HG03439 (cell line): Measurements from ENCODE around the gene RGS12.

Source experiments
- ATAC-seq: cut with Tn5 transposase; IDR thresholded peaks from one replicate; pipeline ENCODE4 v1.9.1; 2021; ENCODE audit warnings: mild to moderate bottlenecking, moderate library complexity; ENCODE audit not compliant: unreplicated experiment

The RGS12 gene

DNA sequence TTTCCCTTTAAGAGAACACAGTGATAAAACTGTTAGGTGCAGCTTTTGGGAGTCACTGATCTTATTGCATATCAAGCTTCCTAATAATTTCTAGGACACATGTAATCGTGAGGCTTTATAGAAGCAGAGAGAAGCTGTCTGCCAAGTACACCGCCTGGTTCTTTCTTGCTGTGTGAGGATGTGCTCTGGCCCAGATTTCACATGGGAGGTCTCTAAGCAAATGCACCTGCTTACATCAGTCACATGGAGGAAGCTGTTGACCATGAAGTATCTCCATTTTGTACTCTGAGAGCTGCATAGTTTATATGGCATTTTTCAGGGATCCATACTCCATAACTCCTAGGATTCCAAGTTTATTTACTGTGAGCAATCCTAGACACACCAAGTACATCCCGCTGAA is 37.1 kb downstream of the RGS12 start:
- ATAC-seq: no peak

DNA sequence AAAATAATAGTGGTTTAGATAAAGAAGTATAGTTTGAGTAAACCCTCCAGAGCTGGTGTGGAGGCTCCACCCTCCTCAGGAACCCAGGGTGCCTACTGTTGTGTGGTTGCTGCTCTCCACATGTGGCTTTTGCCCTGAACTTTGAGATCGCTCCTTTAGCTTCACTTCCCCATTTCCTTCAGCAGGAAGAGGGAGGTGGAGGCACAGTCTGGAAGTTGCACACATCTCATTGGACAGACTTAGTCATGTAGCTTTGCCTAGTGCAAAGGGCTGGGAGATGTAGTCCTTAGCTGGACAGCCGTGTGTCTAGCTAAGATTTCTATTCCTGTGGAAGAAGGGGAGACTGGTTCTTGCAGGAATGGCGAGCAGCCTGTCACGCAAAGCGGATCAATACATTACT is 37.9 kb downstream of the RGS12 start:
- no peak for ATAC-seq

DNA sequence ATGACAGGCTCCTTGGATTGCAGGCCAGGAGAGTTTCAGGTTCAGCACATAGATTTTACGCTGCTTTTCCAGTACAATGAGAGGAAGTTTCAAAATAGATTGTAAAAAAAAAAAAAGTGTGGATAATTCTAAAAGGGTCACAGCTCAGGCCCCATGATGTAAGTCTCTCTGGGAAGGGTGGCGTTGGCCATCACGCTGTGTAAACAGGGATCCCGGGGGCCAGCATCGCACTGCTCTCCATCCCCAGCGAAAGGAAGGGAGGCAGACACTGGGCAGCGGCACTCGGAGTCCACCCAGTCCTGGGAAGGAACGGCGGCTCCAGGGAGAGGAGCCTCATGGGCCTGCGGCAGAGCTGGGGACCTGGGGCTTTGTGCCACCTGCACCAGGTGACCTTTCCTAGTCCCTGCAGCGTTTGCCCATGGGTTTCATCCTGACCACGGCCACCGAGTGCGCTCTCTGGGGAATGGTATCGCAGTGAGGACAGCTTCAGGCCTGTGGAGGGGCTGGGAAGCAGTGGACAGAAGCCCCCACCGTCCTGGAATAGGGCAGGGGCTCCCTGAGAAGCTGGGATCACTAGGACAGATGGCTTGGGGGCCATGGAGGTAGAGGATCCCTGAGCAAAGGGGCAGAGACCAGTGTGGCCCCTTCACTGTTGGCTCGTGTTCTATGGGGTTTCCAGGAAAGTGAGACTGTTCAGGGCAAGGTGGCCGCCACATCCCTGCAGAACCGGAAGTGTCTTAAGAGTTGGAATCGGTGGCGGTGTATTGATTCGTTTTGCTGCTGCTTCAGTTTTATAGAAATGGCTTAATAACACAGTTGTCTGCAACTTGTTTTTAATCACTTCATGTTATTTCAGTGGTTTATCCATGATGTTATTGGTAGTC is 38.9 kb downstream of the RGS12 start:
- ATAC-seq: no peak

DNA sequence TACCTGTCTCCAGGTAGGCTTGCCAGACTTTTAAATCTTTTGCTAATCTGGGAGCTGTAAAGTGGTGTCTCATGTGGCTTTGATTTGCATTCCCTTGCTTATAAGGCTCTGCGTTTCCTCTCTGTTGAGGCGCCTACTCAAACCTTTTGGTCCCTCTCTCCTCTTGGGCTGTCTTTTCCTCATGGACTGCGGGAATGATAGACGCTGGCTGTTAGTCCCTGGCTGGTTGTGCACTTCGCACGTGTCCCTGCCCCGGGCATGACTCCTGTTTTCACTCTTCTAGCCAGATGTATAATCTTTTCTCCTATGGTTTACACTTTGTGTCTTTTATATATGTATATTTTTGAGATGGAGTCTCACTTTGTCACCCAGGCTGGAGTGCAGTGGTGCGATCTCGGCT is 39.7 kb downstream of the RGS12 start:
- ATAC-seq: no peak

DNA sequence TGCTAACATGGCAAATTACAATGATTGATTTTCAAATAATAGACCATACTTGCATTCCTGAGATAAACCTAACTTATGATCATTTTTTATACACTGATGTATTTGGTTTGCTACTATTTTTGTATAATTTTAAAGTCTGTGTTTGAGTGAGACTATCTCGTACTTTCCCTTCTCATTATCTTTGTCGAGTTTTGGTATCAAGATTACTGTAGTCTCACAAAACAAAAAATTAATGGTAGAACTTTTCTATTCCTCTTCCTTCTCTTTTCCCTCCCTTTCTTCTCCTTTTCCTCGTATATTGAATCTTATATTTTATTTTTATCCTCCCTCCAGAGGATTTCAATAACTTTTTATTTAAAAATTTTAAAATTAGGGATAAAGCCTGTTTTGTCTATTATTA is 41.5 kb downstream of the RGS12 start:
- no peak for ATAC-seq

DNA sequence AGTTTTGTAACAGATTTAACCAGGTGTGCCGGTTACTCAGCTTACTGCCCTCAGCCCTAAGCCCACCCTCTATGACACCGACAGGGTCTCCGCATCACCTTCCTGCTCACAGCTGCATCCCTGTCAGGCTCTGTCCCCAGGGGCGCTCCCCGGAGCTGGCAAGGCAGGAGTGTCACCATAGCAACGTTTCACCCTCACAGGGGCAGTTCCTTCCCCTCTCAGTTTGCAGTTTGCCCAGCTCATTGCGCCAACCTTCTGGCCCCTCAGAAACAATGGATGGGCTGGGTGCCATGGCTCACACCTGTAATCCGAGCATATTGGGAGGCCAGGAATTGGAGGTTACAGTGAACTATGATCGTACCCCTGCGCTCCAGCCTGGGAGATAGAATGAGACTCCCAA is 42.6 kb downstream of the RGS12 start:
- ATAC-seq: no peak

DNA sequence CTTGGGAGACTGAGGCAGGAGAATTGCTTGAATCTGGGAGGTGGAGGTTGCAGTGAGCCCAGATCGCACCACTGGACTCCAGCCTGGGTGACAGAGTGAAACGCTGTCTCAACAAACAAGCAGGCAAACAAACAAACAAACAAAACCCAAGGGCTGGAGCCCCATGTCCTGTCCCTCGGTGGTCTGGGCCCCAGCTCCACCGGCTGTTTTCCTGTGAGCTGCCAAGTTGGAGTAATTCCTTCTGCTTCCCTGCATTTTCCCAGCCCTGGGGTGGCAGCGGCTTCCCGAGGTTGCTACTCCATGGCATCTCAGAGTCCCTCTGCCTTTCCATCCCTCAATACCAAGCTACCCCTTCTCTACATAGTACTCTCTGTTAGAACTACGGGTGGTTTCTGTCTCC is 43.2 kb downstream of the RGS12 start:
- no peak for ATAC-seq

DNA sequence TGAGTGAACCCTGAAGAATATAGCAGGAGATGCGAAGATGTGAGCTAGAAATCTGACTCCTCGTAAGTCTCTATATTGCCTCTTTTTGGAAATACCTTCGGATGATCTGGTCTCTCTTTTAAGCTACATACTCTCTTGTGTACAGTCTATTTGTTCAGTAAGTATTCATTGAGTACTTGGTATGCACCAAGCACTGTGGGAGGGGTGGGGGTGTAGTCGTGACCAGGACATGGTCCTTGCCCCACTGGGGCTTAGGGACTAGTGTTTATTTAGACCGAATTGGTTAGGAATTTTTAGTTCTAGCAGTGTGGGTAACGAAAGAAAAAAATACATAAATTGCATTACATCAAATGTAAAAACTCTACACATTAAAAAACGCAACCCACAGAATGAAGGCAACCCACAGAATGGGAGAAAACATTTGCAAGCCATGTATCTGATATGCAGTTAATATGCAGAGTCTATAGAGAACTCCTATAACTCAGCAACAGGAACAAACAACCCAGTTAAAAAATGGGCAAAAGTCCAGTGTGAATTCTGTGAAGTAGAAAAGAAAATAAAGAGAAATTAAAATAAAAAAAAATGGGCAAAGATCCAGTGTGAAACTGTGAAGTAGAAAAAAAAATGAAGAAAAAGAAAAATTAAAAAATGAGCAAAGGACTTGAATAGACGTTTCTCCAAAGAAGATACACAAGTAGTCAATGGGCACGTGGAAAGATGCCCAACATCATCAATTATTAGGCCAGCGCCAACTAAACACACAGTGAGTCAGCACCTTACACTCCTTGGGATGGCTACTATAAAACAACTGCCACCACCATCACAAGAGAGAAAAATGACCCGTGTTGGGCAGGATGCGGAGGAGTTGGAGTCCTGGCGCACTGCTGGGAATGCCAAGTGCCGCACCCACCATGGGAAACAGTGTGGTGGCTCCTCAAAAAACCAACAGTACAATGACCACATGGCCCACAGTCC is 43.8 kb downstream of the RGS12 start:
- no peak for ATAC-seq

DNA sequence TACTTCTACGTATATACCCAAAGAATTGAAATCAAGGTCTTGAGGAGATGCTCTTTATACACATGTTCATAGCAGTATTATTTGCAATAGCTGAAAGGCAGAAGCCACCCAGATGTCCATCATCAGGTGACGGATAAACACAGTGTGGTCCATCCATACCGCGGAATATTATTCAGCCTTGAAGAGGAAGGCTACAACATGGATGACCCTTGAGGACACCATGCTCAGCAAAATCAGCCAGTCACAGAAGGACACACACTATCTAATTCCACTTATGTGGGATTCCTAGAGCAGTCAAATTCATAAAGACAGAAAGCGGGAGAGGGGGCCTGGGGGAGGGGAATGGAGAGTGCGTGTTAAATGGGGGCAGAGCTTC is 44.5 kb downstream of the RGS12 start:
- ATAC-seq: no peak

DNA sequence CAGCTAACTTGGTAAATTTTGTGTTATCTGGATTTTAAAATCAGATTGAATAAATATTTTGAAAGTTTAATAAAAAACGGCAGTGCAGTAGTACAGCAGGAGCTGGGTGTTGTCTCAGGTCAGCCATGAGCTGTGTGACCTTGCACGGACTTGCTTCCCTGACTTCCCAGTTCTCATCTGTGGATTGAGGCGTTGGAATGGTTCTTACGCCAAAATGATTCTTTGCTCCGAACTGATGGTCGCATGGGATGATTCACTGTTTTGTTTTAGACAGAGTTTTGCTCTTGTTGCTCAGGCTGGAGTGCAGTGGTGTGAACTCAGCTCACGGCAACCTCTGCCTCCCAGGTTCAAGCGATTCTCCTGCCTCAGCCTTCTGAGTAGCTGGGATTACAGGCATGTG is 45.0 kb downstream of the RGS12 start:
- ATAC-seq: no peak

DNA sequence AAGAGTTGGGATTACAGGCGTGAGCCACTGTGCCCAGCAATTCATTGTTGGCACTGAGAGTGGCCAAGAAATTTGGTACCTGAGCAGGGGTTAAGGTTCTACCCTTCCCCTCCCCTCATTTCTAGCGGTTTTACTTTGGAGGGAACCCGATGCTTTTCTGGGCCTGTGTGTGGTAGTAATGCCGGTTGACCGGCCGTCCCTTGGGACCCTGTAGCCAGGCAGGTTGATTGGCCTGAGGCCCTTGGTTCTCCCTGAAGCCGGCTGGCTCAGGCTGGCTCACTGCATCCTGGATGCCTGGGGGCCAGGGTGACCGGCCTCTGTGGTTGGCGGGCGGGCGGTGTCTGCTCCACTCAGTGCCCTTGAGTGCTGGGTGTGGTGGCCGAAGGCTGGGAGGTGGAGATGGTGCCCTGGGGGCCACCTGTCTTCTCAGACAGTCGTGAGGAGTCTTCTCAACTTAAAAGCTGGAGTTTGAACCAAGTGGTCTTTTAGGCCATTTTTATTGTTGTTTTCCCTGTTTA is 45.6 kb downstream of the RGS12 start:
- ATAC-seq: no peak

DNA sequence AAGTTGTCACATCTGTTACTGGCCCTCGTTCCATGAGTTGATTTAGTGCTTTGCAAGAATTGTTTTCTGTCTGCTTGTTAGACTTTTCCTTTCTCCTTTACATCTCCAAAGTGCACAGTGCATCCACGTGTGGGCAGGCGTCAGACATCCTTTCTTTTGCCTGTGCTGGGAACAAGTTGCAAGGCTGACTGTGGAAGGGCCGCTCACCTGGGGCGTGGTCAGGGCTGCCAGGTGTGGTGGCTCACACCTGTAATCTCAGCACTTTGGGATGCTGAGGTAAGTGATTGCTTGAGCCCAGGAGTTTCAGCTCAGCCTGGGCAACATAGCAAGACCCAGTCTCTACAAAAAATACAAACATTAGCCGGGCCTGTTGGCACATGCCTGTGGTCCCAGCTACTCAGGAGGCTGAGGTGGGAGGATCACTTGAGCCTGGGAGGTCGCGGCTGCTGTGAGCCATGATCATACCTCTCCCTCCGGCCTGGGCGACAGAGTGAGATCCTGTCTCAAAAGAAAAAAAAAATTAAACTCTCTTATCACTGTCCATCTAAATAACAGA is 46.2 kb downstream of the RGS12 start:
- no peak for ATAC-seq

DNA sequence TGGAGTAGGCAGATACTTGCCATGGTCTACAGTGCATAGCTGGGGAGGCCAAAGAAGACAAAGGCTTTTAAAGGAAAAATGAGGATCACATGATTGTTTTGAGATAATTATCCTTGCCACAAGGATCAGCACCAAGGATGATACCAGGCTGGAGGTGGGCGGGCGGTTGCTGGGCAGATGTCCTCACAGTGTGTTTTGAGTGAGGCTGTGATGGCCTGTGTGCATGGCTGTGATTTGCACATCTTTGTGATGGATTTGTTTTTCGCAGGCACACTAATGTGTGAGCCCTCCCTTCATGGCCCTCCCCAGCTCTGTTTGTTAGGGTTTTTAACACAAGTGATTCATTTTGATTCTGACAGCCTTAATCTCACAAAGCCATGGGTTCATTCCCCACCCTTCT is 46.8 kb downstream of the RGS12 start:
- ATAC-seq: no peak

DNA sequence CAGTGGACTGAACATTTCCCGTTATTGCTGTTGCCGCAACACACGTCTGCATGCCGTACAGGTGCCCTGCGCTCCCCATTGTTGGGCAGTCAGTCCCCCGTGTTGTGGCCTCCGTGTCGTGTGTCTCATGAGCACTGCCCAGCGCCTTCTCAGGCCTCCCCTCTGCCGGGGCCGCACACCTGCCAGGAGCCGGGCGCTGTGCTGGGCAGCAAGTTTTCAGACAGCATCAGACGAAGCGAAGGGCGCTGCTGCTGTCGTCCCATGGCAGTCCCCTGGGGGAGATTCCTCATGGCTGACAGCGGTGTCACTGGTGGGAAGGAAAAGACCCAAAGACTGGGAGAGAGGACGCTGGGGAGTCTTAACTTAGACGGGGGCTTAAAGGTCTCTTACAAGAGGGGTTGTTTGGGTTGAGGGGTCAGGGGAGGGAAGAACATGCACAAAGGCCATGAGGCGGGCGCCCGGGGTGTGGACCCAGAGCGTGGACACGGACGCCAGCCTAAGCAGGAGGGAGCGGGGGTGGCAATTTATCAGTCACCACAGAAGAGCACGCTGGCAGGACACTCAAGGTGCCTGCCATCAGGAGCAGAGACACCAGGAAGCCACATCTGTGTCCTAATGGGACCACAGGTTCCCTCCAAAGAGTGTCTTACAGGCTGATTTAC is 47.3 kb downstream of the RGS12 start:
- ATAC-seq: no peak

DNA sequence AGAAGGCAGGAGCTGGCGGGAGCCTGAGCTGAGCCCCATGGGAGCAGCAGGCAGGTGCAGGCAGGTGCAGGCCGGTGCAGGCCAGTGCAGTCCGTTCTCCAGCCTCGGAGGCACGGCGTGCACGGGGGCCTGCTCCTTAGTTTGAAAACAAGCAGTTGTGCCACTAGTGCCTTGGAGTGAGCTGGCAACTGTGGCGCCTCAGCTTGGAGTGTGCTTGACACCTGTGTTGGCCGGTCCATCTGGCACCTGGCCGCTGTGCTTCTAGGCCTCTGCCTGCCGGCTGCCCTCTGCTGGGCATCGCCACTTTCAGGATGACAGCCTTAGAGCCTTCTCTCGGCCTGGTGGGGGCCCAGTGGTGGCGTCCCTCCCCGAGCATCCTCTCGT is 47.9 kb downstream of the RGS12 start:
- no peak for ATAC-seq

DNA sequence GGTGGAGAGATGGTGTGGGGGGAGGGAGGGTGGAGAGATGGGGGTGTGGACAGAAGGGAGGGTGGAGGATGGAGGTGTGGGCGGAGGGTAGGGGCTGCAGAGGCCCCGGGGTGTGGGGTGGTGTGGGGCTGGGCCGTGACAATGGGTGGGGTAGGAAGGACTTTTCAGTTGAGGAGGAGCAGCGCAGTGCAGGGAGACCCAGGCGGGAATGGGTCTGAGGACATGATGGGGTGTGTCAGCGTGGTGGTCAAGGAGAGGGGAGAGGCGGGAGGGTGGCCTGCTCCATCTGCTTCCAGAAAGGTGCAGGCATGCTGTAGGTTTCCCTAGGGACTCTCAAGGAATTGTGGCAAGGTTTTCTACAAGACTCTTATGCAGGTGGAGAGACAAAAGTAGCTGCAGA is 48.9 kb downstream of the RGS12 start:
- no peak for ATAC-seq

DNA sequence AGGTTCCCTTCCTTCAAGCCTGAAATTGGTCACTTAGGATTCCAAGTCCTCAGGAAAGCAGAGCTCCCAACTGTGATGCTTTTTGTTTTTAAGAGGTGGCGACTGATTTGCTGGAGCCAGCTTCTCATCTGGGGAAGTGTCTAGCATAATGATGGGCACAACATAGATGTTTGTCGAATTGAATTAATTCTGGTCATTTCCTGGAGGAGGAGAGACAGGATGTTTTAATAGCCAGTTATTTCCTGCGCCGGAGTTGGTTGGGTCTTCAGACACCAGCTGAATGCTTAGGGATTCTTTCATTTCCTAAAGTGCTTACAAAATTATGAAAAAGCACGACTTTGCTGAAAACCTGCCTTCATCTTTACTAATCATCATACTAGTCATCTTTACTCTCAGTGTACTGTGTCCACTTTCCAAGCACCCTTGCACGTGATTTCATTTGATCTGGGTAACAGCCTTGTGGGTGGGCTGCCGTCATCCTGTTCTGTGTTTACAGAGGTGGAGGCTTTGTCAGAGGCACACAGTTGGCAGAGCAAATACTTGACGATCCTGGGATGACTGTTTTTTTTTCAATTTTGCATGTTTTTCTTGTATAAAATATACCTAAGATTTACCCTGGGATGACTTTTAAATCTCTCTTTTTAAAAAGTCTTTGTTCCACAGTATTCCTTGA is 49.5 kb downstream of the RGS12 start:
- no peak for ATAC-seq
